ENCODE data around the gene GSTP1.

The GSTP1 gene

GRCh38 chr11:67584205-67584880 lies 731 bp downstream of the GSTP1 start:
- Histone ChIP-seq H3K9me3 (ENCODE audit: control insufficient read depth, insufficient read depth, low read length) (no peaks in the 10 kb centered on the region), H3K79me2 (ENCODE audit: control insufficient read depth, low read length) (peaks cover 32% of the 10 kb centered on the region), H3K4me3 (ENCODE audit: low read length) (peak overlapping the region; percentile 80), H3K4me2 (ENCODE audit: low read length) (peak overlapping the region; percentile 98), H4K20me1 (ENCODE audit: control insufficient read depth, insufficient read depth, low read depth, low read length) (peaks cover 11% of the 10 kb centered on the region), H3K36me3 (ENCODE audit: control insufficient read depth, low read length) (peaks cover 51% of the 10 kb centered on the region), H3K4me1 (ENCODE audit: control insufficient read depth, low read length) (peaks cover 64% of the 10 kb centered on the region), H3K27me3 (ENCODE audit: control insufficient read depth, low read length) (peaks cover 21% of the 10 kb centered on the region; the same call in 1 of the 2 replicates), H3F3A (ENCODE audit: control insufficient read depth, insufficient read depth) (peaks cover 44% of the 10 kb centered on the region), H3K27ac (ENCODE audit: low read depth, low read length) (peak overlapping the region; percentile 90), H3K9me2 (replicated peaks; ENCODE audit: control insufficient read depth, low read length) (no peaks in the 10 kb centered on the region)
- TF ChIP-seq CTCF (IDR thresholded peaks at IDR 0.05; ENCODE audit: low read depth, low read length, poor library complexity, severe bottlenecking) (no peak), EZH2phosphoT487 (IDR thresholded peaks at IDR 0.05; ENCODE audit: borderline replicate concordance, low read length) (no peak)

- TF ChIP-seq EZH2phosphoT487 (IDR thresholded peaks at IDR 0.05; ENCODE audit: borderline replicate concordance, low read length) (no peak), CTCF (IDR thresholded peaks at IDR 0.05; ENCODE audit: low read depth, low read length, poor library complexity, severe bottlenecking) (no peak)
- Histone ChIP-seq H3K4me2 (ENCODE audit: low read length) (peak overlapping the region; percentile 98), H3K27ac (ENCODE audit: low read depth, low read length) (peak overlapping the region; percentile 90), H3F3A (ENCODE audit: control insufficient read depth, insufficient read depth) (peaks cover 50% of the 10 kb centered on the region), H3K9me2 (replicated peaks; ENCODE audit: control insufficient read depth, low read length) (no peaks in the 10 kb centered on the region), H3K79me2 (ENCODE audit: control insufficient read depth, low read length) (peaks cover 32% of the 10 kb centered on the region), H3K36me3 (ENCODE audit: control insufficient read depth, low read length) (peaks cover 57% of the 10 kb centered on the region), H3K4me1 (ENCODE audit: control insufficient read depth, low read length) (peaks cover 67% of the 10 kb centered on the region), H3K4me3 (ENCODE audit: low read length) (peak overlapping the region; percentile 80), H3K9me3 (ENCODE audit: control insufficient read depth, insufficient read depth, low read length) (no peaks in the 10 kb centered on the region), H4K20me1 (ENCODE audit: control insufficient read depth, insufficient read depth, low read depth, low read length) (peaks cover 11% of the 10 kb centered on the region), H3K27me3 (ENCODE audit: control insufficient read depth, low read length) (peaks cover 13% of the 10 kb centered on the region; the same call in 1 of the 2 replicates)
These were observed 1.6 kb downstream of the GSTP1 start for GRCh38 chr11:67584881-67585873.

- H3K9me2 ChIP-seq (replicated peaks; ENCODE audit: control insufficient read depth, low read length): no peaks in the 10 kb centered on the region
- H3K36me3 ChIP-seq (ENCODE audit: control insufficient read depth, low read length): peaks cover 57% of the 10 kb centered on the region
- H3K4me2 ChIP-seq (ENCODE audit: low read length): peak overlapping the region; percentile 98
- H3K4me3 ChIP-seq (ENCODE audit: low read length): peak overlapping the region; percentile 80
- H3K27me3 ChIP-seq (ENCODE audit: control insufficient read depth, low read length): peaks cover 13% of the 10 kb centered on the region; the same call in 1 of the 2 replicates
- peaks cover 11% of the 10 kb centered on the region for H4K20me1 ChIP-seq (ENCODE audit: control insufficient read depth, insufficient read depth, low read depth, low read length)
- no peaks in the 10 kb centered on the region for H3K9me3 ChIP-seq (ENCODE audit: control insufficient read depth, insufficient read depth, low read length)
- peaks cover 32% of the 10 kb centered on the region for H3K79me2 ChIP-seq (ENCODE audit: control insufficient read depth, low read length)
- H3K4me1 ChIP-seq (ENCODE audit: control insufficient read depth, low read length): peaks cover 67% of the 10 kb centered on the region
- TF ChIP-seq CTCF (IDR thresholded peaks at IDR 0.05; ENCODE audit: low read depth, low read length, poor library complexity, severe bottlenecking) (no peak), EZH2phosphoT487 (IDR thresholded peaks at IDR 0.05; ENCODE audit: borderline replicate concordance, low read length) (no peak)
- peaks cover 50% of the 10 kb centered on the region for H3F3A ChIP-seq (ENCODE audit: control insufficient read depth, insufficient read depth)
- peak overlapping the region; percentile 90 for H3K27ac ChIP-seq (ENCODE audit: low read depth, low read length)
These were observed 2.3 kb downstream of the GSTP1 start for GRCh38 chr11:67585911-67586310.
